GM12891 (cell line): Measurements from ENCODE around the gene ASIC3.

Source experiments
- POLR2A ChIP-seq: IDR thresholded peaks from 2 replicates; pipeline ENCODE4 v1.6.1; 2011; ENCODE audit warnings: low read depth, low read length, control low read depth
- POLR2AphosphoS5 ChIP-seq: IDR thresholded peaks from 2 replicates; pipeline ENCODE4 v1.6.1; 2011; ENCODE audit warnings: low read depth, low read length, control low read depth
- TAF1 ChIP-seq: IDR thresholded peaks from 2 replicates; pipeline ENCODE4 v1.6.1; 2011; ENCODE audit warnings: low read depth, low read length, control low read depth

GRCh38 chr7:151070574-151070960 is 22.2 kb downstream of the ASIC3 start:
- TF ChIP-seq POLR2A (no peak), POLR2AphosphoS5 (no peak), TAF1 (no peak)
